Right kidney (tissue), 1 donor: ENCODE results near the gene HAUS8.
"Not testable (repeated sequence)": the region's sequence is repeated elsewhere in the genome, so short reads cannot be mapped to it uniquely, and the experiment has no call there.

ENCODE experiments used
- DNase-seq: peaks from one replicate; pipeline ENCODE4 v3.0.0-alpha.2; 2016

Gene HAUS8

GRCh38 chr19:17035842-17036424 is 39.3 kb downstream of the HAUS8 start:
- DNase-seq = no peak

DNA sequence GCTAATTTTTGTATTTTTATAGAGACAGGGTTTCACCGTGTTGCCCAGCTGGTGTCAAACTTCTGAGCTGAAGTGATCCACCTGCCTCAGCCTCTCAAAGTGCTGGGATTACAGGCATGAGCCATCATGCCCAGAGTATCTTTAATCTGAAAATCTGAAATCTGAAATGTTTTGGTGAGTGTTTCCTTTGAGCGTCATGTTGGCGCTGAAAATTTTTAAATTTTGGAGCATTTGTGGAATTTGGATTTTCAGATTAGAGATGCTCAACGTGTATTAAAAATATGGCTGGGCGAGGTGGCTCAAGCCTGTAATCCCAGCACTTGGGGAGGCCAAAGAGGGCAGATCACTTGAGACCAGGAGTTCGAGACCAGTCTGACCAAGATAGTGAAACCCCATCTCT is 43.5 kb downstream of the HAUS8 start:
- DNase-seq = no peak

- DNase-seq = peak; percentile 51
Observed at GRCh38 chr19:17027535-17027975, 47.7 kb downstream of the HAUS8 start.

- no peak for DNase-seq
Observed at GRCh38 chr19:17026706-17027534, 48.3 kb downstream of the HAUS8 start, which contains the start of gene CPAMD8. CPAMD8 (minus strand) TSS chr19:17026810; CDS start chr19:17026642, 168 bp downstream.

DNA sequence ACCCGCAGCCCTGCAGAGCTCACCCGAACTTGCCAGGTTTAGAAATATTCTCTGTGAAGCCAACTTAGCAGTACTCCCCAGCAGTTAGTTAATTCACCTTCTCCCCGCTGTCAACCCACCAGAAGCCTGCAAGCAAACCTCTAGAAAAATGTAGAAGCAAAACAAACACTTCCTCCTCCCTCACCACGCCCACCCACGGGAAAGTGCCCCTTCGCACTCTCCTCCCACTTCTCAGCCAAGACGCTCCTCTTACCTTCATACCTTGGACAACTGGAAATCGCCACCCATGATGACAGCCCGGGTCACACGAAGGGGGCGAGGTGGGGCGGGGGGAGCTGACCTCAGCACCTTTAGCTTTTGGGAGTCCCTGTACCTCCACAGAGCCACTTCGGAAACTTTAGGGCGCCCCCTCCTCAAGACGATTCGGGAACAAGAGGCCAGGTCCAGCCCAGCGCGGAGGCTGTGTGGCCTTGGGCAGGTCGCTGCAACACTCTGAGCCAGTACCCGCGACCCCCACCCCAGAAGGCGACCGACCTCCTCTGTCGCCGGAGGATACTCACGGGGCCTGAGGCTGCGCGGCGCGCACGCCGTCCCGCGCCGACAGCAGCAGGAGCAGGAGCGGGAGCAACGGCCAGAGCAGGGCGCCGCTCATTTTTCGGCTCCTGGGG is 49.1 kb downstream of the HAUS8 start:
- peak; percentile 56 for DNase-seq

GRCh38 chr19:17025361-17025760 is 49.9 kb downstream of the HAUS8 start:
- DNase-seq = no peak

- not testable (repeated sequence) for DNase-seq
Observed at GRCh38 chr19:17024941-17025340, 50.3 kb downstream of the HAUS8 start.

DNA sequence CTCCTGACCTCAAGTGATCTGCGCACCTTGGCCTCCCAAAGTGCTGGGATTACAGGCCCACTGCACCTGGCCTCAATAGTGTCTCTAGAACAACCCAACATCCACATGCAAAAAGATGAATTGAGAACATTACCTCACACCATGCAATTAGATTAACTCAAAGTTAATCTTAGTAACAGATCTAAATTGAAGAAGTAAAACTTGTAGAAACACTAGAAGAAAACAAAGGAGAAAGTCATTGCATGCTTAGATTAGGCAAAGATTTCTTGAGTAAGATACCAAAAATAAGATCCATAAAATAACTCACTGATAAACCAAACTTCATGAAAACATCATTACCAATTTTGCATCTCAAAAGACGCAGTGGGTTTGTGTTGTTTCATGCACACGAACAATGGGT is 51.4 kb downstream of the HAUS8 start:
- no peak for DNase-seq

- no peak for DNase-seq
Observed at GRCh38 chr19:17022738-17023137, 52.5 kb downstream of the HAUS8 start.

DNA sequence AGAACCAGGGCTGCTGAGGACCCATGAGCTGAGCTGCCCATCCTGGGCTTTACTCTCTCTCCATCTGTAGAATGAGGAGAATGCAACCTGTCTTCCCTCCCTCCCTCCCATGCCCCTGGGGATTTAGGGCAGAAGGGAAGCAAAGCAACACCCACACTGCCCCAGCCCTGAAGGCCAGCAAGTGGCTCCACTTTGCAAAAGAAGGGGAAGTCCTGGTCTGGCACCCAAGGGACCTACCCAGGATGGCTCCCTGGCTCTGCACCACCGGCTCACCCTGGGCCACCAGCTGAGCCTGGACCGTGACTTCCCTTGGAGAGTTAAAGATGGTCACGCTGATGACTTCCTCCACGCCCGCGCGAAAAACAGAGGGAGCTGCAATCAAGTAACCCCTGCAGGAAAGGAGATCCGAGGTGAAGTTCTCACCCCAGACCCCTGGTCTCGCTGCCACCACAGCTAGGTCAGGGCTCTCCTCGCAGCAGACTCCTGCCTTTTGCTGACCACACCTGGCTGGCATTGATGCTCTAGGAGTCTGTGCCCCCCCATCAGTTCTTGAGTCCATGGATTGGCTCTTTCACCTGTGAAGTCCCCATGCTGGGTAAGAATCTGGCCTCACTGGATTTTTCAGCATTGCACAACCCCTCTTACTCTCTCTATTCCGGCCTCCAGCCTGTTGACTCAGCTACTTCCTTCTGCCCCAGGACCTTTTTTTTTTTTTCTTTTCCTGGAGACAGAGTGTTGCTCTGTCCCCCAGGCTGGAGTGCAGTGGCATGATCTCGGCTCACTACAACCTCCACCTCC is 53.3 kb downstream of the HAUS8 start:
- DNase-seq = no peak

DNA sequence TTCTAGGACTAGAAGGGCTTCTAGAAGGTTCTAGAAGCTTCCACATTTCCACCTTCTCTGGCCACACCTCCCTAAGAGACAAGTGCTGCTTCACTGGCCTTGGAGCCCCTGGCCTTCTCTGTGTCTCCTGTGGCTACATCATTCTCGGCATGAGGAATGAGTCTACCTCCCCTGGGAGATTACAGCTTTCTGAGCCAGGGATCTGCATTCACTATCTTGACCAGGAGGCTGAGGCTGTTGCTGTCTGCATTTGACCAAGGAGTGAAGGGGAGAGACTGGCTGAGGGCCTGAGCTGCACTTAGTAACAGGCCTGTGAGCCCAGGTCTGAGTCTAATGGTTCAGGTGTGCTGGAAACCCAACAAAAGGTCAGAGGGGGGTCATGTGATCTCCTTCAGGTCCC is 53.9 kb downstream of the HAUS8 start:
- no peak for DNase-seq

DNA sequence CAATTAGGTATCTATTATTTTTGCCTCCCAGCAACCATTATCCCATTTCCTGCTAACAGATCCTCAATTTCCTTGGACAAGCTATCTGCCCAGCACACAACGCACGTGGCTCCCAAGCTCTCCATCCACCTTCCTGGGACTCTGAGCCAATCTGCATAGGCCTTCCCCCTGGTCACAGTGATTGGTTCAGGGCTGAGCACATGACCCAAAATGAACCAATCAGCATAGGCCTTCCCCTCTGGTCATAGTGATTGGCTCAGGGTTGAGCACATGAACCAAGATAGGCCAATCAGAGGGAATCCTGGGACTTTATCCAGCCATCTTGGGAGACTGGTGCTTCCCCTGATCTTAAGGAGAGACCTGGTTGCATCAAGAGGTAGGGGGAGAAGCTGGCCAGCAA is 54.4 kb downstream of the HAUS8 start:
- no peak for DNase-seq

- no peak for DNase-seq
Observed at GRCh38 chr19:17020385-17020784, 54.9 kb downstream of the HAUS8 start.

GRCh38 chr19:17014212-17014861 is 60.9 kb downstream of the HAUS8 start:
- DNase-seq = not testable (repeated sequence)

GRCh38 chr19:17011485-17011884 is 63.8 kb downstream of the HAUS8 start:
- DNase-seq = no peak

DNA sequence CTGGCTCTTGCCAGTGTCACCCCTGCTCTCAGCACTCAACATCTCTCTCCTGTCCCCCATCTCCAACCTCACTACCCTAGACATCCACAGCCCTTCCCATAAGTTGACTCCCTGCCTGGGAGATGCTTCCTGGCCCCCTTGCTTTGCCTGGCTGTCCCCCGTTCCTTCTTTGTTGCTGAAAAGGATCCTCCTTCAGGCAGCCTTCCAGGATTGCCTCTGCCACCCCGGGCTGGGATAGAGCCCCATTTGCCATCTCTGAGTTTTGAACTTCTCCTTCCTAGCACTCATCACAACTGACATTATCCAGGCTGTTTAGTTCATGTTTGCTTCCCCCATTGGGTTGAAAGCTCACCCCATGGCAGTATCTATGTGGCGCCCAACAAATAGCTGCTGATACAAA is 68.7 kb downstream of the HAUS8 start:
- no peak for DNase-seq

DNA sequence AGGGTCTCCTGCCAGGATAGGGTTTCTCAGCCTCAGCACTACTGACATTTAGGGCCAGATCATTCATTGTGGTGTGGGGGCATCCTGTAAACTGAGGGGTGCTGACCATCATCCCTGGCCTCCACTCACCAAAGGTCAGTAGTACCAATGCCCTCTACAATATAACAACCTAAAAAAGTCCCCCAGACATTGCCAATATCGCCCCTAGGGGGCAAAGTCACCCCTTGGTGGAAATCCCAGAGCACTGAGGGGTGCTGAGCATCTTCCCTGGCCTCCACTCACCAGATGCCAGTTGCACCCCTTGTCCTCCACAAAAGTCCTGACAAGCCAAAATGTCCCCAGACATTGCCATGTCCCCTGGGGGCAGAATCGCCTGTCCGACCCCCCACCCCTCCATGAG is 70.3 kb downstream of the HAUS8 start:
- DNase-seq = no peak

DNA sequence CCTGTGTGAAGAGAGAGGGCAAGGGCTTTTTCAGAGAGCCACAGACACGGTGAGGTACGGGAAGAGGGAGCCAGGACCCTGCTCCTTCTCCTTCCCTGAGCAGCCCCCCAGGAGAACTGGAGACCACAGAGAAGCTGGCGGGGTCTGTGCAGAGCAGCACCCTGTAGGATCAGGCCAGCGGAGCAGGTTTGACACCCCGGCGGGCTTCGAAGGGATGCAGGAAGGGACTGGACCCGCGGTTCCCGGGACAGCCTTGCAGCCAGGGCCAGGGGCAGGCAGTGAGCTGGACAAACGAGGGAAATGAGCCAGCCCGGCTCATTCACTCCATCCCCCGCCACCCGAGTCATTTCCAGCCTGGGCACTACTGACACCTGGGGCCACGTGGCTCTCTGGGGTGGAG is 70.9 kb downstream of the HAUS8 start:
- no peak for DNase-seq

DNA sequence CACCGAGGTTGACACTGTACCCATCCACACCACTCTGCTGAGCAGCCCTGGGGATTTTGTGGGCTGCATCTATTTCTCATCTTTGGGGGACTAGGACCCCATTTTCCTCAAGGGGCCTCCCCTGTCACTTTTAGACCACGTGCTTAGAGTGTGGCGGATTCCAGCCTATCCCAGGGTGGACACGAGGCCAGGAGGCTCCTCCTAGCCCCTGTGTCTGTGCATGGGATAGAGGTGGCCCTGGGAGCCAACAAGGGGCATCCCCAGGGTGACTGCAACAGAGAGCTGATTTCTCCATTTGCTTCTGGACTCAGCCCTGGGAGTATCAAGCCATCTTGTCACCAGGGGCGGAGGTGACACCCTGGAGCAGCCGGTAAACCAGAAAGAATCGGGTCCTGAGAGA is 72.8 kb downstream of the HAUS8 start:
- no peak for DNase-seq

DNA sequence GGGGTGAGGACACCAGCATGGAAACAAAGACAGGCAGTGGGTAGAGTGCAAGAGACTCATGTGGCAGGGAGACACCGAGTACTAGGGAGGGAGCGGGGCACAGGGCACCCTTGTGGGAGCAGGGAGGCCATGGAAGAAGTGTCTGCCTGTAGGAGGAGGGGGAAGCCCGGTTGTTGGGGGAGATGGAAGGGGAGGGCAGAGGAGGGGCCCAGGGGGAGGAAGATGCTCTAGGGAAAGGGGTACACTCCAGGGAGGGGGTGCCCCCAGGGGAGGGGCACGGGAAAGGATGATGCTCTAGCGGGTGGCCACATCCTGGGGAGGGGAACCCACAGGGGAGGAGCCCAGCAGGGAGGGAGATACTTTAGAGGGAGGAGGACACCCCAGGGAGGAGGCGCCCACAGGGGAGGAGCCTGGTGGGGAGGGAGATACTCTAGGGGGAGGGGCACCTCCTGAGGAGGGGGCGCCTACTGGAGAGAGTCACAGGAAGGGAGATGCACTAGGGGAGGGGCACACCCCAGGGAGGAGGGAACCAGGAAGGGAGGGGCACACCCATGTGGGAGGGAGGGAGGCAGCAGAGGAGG is 73.6 kb downstream of the HAUS8 start:
- no peak for DNase-seq
